ENCODE data around the gene HAUS2. TPM values are rescaled to one million over a fixed set of nuclear protein-coding genes. Genes with fewer than 3 reads are reported as not detected.
"Not testable (repeated sequence)": the region's sequence is repeated elsewhere in the genome, so short reads cannot be mapped to it uniquely, and the experiment has no call there.

HAUS2 gene
- total and polyA plus RNA-seq, 7 experiments from 2014 or later: 12.0 to 35.4 (median 19.1) TPM

DNA sequence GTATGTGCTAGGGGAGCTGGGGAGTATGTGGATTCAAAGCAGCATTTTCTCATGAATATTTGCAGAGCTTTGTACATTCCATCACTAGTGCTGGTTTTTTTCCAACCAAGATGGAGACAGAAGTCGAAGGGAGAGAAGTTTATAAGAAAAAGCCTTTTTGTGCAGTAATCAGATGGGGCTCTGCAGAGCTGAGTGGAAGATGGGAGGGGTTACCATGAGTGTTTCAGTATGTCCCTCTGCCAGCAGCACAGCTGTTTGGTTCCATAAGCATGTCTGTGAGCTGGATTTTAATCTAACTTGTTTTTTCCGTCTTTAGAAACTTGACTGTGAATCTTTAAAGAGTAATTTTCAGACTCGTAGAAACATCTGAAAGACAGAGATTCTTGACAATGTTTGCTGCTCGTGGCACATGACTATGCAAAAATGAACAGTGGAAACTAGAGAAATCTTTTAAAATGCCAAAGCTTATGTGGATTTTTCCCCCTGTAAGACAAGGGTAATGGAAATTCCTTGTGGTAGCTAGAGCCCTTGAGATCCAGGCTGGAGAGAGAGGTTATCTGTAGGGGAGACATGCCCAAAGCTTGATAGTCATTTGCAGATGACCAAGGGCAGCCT, 47.1 kb downstream of the HAUS2 start:
- no peaks in the 10 kb centered on the region for H3K36me3 ChIP-seq (ENCODE audit: control insufficient read depth in 2 of 3, insufficient read depth in 3 of 3, low read length in 3 of 3)
- intact Hi-C loops (cut with micrococcal nuclease): no loop called here
- CTCF ChIA-PET: interaction anchor here (0.6 kb wide), 1 partner anchor 36 kb away, joined by 6 read pairs; no protein-coding TSS in a partner anchor
- DNase-seq (no peak), ATAC-seq (no peak)
- Mint-ChIP-seq H3K36me3 (peaks cover 0 to 10% (median 0%) of the 10 kb centered on the region in 5 donors), H3K9me3 (no peaks in the 10 kb centered on the region), H3K4me1 (peaks cover 0 to 2% (median 0%) of the 10 kb centered on the region in 7 donors), H3K27me3 (no peaks in the 10 kb centered on the region), H3K4me3 (no peak overlapping the region), H3K27ac (peak overlapping the region in 1 of 9 donors; percentile 60)
- no peak overlapping the region for H3K4me3 ChIP-seq (ENCODE audit: low read length)
- H3K9me3 ChIP-seq (ENCODE audit: control insufficient read depth in 2 of 3, low read length in 3 of 3): no peaks in the 10 kb centered on the region
- no peaks in the 10 kb centered on the region for H3K4me1 ChIP-seq (ENCODE audit: control insufficient read depth in 2 of 2, insufficient read depth in 2 of 2, low read length in 2 of 2)
- H3K27me3 ChIP-seq (ENCODE audit: control insufficient read depth in 2 of 2, insufficient read depth in 2 of 2, low read length in 2 of 2): no peaks in the 10 kb centered on the region
- no peak overlapping the region for H3K27ac ChIP-seq (ENCODE audit: low read depth, low read length)
- POLR2A ChIA-PET: no interaction called here

DNA sequence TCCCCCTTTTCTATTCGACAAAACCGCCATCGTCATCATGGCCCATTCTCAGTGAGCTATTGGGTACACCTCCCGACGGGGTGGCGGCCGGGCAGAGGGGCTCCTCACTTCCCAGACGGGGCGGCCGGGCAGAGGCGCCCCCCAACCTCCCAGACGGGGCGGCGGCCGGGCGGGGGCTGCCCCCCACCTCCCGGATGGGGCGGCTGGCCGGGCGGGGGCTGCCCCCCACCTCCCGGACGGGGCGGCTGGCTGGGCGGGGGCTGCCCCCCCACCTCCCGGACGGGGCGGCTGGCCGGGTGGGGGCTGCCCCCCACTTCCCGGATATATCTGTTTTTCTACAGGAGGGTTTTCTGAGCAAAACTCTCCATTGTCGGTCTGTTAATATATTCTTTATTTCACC, 52.7 kb downstream of the HAUS2 start:
- CTCF ChIA-PET; H3K27me3 Mint-ChIP-seq; POLR2A ChIA-PET; H3K27ac Mint-ChIP-seq; H3K27me3 ChIP-seq (ENCODE audit: control insufficient read depth in 2 of 2, insufficient read depth in 2 of 2, low read length in 2 of 2); H3K9me3 ChIP-seq (ENCODE audit: control insufficient read depth in 2 of 3, low read length in 3 of 3); H3K27ac ChIP-seq (ENCODE audit: low read depth, low read length); H3K9me3 Mint-ChIP-seq; H3K4me3 ChIP-seq (ENCODE audit: low read length); H3K4me3 Mint-ChIP-seq; DNase-seq; H3K36me3 ChIP-seq (ENCODE audit: control insufficient read depth in 2 of 3, insufficient read depth in 3 of 3, low read length in 3 of 3); ATAC-seq: not testable (repeated sequence)
- H3K4me1 Mint-ChIP-seq: peaks cover 18 to 35% (median 30%) of the 10 kb centered on the region in 7 donors
- H3K4me1 ChIP-seq (ENCODE audit: control insufficient read depth in 2 of 2, insufficient read depth in 2 of 2, low read length in 2 of 2): peaks cover 0 to 17% of the 10 kb centered on the region in 2 donors
- intact Hi-C loops (cut with micrococcal nuclease): loop anchor here in 1 of 2 donors (10.0 kb wide), 1 partner anchor 57 kb away; the partner anchor contains the start of genes HAUS2 and LRRC57
- H3K36me3 Mint-ChIP-seq: peaks cover 0 to 26% (median 0%) of the 10 kb centered on the region in 5 donors

DNA sequence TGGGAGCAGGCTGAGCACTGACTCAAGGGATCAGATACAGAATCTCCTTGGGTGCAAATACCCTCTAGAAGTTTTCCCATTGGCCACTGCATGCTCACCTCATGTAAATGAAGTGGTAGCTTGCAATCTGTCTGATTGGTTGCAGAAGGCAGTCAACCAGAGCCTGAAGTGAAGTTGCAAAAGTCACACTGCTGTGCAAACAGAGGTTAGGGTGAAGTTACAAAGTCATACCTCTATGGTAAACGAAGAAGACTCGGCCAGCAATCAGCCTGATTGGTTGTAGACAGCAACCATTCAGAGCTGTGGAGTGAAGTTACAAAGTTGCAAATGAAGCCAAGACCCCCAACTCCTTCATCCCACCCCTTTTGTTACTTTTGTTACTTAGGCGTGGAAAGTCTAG, 53.9 kb downstream of the HAUS2 start:
- H3K4me1 Mint-ChIP-seq: peaks cover 22 to 44% (median 30%) of the 10 kb centered on the region in 7 donors
- Histone ChIP-seq H3K27ac (ENCODE audit: low read depth, low read length) (no peak overlapping the region), H3K4me1 (ENCODE audit: control insufficient read depth in 2 of 2, insufficient read depth in 2 of 2, low read length in 2 of 2) (peaks cover under 1 to 21% of the 10 kb centered on the region in 2 donors), H3K27me3 (ENCODE audit: control insufficient read depth in 2 of 2, insufficient read depth in 2 of 2, low read length in 2 of 2) (no peaks in the 10 kb centered on the region), H3K9me3 (ENCODE audit: control insufficient read depth in 2 of 3, low read length in 3 of 3) (no peaks in the 10 kb centered on the region), H3K4me3 (ENCODE audit: low read length) (no peak overlapping the region), H3K36me3 (ENCODE audit: control insufficient read depth in 2 of 3, insufficient read depth in 3 of 3, low read length in 3 of 3) (no peaks in the 10 kb centered on the region)
- peaks cover 0 to 1% (median 0%) of the 10 kb centered on the region in 11 donors for H3K9me3 Mint-ChIP-seq
- H3K36me3 Mint-ChIP-seq: peaks cover 0 to 26% (median 0%) of the 10 kb centered on the region in 5 donors
- ChIA-PET CTCF (no interaction called here), POLR2A (no interaction called here)
- ATAC-seq (no peak), DNase-seq (no peak)
- no peaks in the 10 kb centered on the region for H3K27me3 Mint-ChIP-seq
- no peak overlapping the region for H3K27ac Mint-ChIP-seq
- no peak overlapping the region for H3K4me3 Mint-ChIP-seq
- intact Hi-C loops (cut with micrococcal nuclease): loop anchor here in 1 of 2 donors (10.0 kb wide), 1 partner anchor 58 kb away; the partner anchor contains the start of genes HAUS2 and LRRC57

DNA sequence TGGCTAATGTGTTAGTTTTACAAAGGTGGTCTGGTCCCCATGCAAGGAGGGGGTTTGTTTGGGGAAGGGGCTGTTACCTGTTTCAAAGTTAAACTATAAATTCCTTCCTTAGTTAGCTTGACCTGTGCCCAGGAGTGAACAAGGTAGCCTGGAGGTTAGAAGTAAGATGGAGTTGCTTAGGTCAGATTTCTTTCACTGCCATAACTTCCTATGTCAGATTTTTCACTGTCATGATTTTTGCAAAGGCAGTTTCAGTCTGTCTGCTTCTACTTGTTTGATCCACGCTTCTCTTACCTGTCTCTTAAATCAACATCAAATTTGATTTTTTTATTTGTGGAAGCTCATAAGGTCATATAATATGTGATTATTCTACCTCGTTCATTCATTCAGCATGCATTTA, 55.3 kb downstream of the HAUS2 start:
- H3K9me3 ChIP-seq (ENCODE audit: control insufficient read depth in 2 of 3, low read length in 3 of 3): no peaks in the 10 kb centered on the region
- no peak for ATAC-seq
- no peaks in the 10 kb centered on the region for H3K36me3 ChIP-seq (ENCODE audit: control insufficient read depth in 2 of 3, insufficient read depth in 3 of 3, low read length in 3 of 3)
- H3K27ac Mint-ChIP-seq: peak overlapping the region in 4 of 9 donors; percentile 24 to 67 (median 34)
- ChIA-PET POLR2A (interaction anchor here (0.9 to 2.9 kb wide), 2 partner anchors 22 to 29 kb away, joined by 3 to 21 read pairs; partner anchors contain the start of gene STARD9), CTCF (interaction anchor here (1.1 kb wide), 1 partner anchor 23 kb away, joined by 3 read pairs; no protein-coding TSS in a partner anchor)
- peak overlapping the region in 6 of 10 donors; percentile 22 to 80 (median 50) for H3K4me3 Mint-ChIP-seq
- H3K27me3 ChIP-seq (ENCODE audit: control insufficient read depth in 2 of 2, insufficient read depth in 2 of 2, low read length in 2 of 2): no peaks in the 10 kb centered on the region
- no peak for DNase-seq
- H3K27me3 Mint-ChIP-seq: no peaks in the 10 kb centered on the region
- peaks cover 14 to 35% of the 10 kb centered on the region in 2 donors for H3K4me1 ChIP-seq (ENCODE audit: control insufficient read depth in 2 of 2, insufficient read depth in 2 of 2, low read length in 2 of 2)
- intact Hi-C loops (cut with micrococcal nuclease): loop anchor here in 1 of 2 donors (2.0 to 10.0 kb wide), 2 partner anchors 23 to 59 kb away; partner anchors contain the start of genes HAUS2 and LRRC57
- H3K4me1 Mint-ChIP-seq: peaks cover 35 to 59% (median 45%) of the 10 kb centered on the region in 7 donors
- peaks cover 0 to 33% (median 0%) of the 10 kb centered on the region in 5 donors for H3K36me3 Mint-ChIP-seq
- peaks cover 0 to 1% (median 0%) of the 10 kb centered on the region in 11 donors for H3K9me3 Mint-ChIP-seq
- H3K27ac ChIP-seq (ENCODE audit: low read depth, low read length): no peak overlapping the region
- H3K4me3 ChIP-seq (ENCODE audit: low read length): no peak overlapping the region

DNA sequence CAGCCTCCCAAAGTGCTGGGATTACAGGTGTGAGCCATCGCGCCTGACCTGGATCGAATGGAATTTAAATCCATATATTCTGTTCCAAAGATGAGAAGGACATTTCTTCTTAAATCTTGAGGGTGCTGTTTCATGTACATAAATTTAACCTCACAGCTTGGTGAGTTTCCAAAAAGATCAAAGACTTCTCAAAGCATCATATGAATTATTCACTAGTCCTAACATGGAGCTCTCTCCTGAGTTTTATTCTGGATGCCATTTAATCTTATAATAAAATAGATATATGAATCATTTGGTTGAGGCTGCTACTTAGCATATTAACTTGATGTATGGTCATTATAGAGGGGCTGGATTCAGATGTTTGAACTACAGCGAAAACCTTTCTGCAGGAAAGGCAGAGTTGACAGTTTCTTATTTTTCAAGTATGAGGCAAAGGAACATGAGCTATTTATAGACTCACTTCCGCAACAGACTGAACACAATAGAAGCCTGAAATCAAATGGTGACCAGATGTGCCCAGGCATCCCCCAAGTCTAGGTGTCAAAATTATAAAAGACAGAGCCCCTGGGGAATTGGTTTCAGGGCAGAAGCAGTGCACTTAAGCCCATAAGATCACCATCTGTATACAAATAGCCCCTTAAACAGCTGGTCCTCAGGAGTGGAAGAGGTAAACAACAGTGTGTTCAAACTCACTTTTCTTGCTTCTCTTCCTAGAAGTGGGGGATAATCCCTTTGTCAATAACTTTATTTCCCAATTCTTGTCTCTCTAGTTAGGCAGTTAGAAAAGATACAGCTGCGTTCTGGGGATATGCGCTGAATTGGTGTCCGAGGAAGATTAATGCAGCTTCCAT, 56.5 kb downstream of the HAUS2 start:
- Mint-ChIP-seq H3K4me3 (peak overlapping the region; percentile 64 to 82 (median 76)), H3K27ac (peak overlapping the region; percentile 68 to 94 (median 84)), H3K4me1 (peaks cover 38 to 64% (median 48%) of the 10 kb centered on the region in 7 donors), H3K9me3 (peaks cover 0 to 1% (median 0%) of the 10 kb centered on the region in 11 donors), H3K36me3 (peaks cover 0 to 28% (median 0%) of the 10 kb centered on the region in 5 donors), H3K27me3 (no peaks in the 10 kb centered on the region)
- CTCF ChIA-PET: interaction anchor here (1.1 kb wide), 1 partner anchor 24 kb away, joined by 3 read pairs; no protein-coding TSS in a partner anchor
- Histone ChIP-seq H3K9me3 (ENCODE audit: control insufficient read depth in 2 of 3, low read length in 3 of 3) (no peaks in the 10 kb centered on the region), H3K27me3 (ENCODE audit: control insufficient read depth in 2 of 2, insufficient read depth in 2 of 2, low read length in 2 of 2) (no peaks in the 10 kb centered on the region), H3K27ac (ENCODE audit: low read depth, low read length) (peak overlapping the region; percentile 38), H3K4me1 (ENCODE audit: control insufficient read depth in 2 of 2, insufficient read depth in 2 of 2, low read length in 2 of 2) (peaks cover 14 to 38% of the 10 kb centered on the region in 2 donors), H3K36me3 (ENCODE audit: control insufficient read depth in 2 of 3, insufficient read depth in 3 of 3, low read length in 3 of 3) (no peaks in the 10 kb centered on the region), H3K4me3 (ENCODE audit: low read length) (no peak overlapping the region)
- DNase-seq (peak in 5 of 9 donors; percentile 12 to 43 (median 25)), ATAC-seq (peak; percentile 35)
- POLR2A ChIA-PET: interaction anchor here (1.4 to 2.9 kb wide), 2 partner anchors 24 to 114 kb away, joined by 6 to 21 read pairs; partner anchors contain the start of gene ZNF106
- intact Hi-C loops (cut with micrococcal nuclease): loop anchor here in 1 of 2 donors (2.0 to 10.0 kb wide), 2 partner anchors 24 to 60 kb away; partner anchors contain the start of genes HAUS2 and LRRC57

DNA sequence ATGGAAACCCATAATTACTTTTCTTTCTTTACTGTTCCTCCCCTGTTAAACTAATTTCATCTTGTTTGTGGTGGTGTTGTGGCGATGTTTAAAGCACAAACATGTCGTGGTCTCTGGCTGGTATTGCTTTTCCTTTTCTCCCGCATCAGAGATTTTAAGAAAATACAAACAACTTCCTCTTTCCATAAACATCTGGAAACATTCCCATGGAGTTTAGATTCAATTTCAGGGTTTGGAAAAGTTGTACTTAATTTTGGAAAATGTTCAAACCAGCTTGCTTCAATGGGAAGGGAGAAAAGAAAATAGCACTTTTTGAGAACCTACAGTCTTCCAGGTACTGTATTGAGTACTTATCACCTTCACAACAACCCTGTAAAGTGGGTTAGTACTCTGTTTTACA, 57.2 kb downstream of the HAUS2 start:
- Mint-ChIP-seq H3K4me3 (peak overlapping the region in 9 of 10 donors; percentile 64 to 82 (median 76)), H3K27ac (peak overlapping the region in 8 of 9 donors; percentile 37 to 94 (median 84)), H3K9me3 (peaks cover 0 to 1% (median 0%) of the 10 kb centered on the region in 11 donors), H3K36me3 (peaks cover 0 to 26% (median 0%) of the 10 kb centered on the region in 5 donors), H3K4me1 (peaks cover 38 to 66% (median 48%) of the 10 kb centered on the region in 7 donors), H3K27me3 (no peaks in the 10 kb centered on the region)
- POLR2A ChIA-PET: interaction anchor here (1.4 to 2.9 kb wide), 2 partner anchors 24 to 114 kb away, joined by 6 to 21 read pairs; partner anchors contain the start of gene ZNF106
- no peak for DNase-seq
- H3K4me3 ChIP-seq (ENCODE audit: low read length): no peak overlapping the region
- CTCF ChIA-PET: no interaction called here
- no peak for ATAC-seq
- no peak overlapping the region for H3K27ac ChIP-seq (ENCODE audit: low read depth, low read length)
- no peaks in the 10 kb centered on the region for H3K27me3 ChIP-seq (ENCODE audit: control insufficient read depth in 2 of 2, insufficient read depth in 2 of 2, low read length in 2 of 2)
- H3K4me1 ChIP-seq (ENCODE audit: control insufficient read depth in 2 of 2, insufficient read depth in 2 of 2, low read length in 2 of 2): peaks cover 14 to 38% of the 10 kb centered on the region in 2 donors
- no peaks in the 10 kb centered on the region for H3K36me3 ChIP-seq (ENCODE audit: control insufficient read depth in 2 of 3, insufficient read depth in 3 of 3, low read length in 3 of 3)
- H3K9me3 ChIP-seq (ENCODE audit: control insufficient read depth in 2 of 3, low read length in 3 of 3): no peaks in the 10 kb centered on the region
- intact Hi-C loops (cut with micrococcal nuclease): loop anchor here in 1 of 2 donors (2.0 to 10.0 kb wide), 2 partner anchors 25 to 61 kb away; partner anchors contain the start of genes HAUS2 and LRRC57
